GM12891 (cell line): ENCODE results near the gene OR2H2.

Experiments used
- POLR2A ChIP-seq: IDR thresholded peaks from 2 replicates; pipeline ENCODE4 v1.6.1; 2011; ENCODE audit warnings: low read depth, low read length, control low read depth
- POLR2AphosphoS5 ChIP-seq: IDR thresholded peaks from 2 replicates; pipeline ENCODE4 v1.6.1; 2011; ENCODE audit warnings: low read depth, low read length, control low read depth
- POU2F2 ChIP-seq: IDR thresholded peaks from 2 replicates; pipeline ENCODE4 v1.6.1; 2011; ENCODE audit warnings: low read depth, mild to moderate bottlenecking, control low read depth, low read length, moderate library complexity
- TAF1 ChIP-seq: IDR thresholded peaks from 2 replicates; pipeline ENCODE4 v1.6.1; 2011; ENCODE audit warnings: low read depth, low read length, control low read depth

- TF ChIP-seq TAF1, result no peak
- no peak for TF ChIP-seq POLR2AphosphoS5
- TF ChIP-seq POLR2A, result no peak
- TF ChIP-seq POU2F2, result no peak
Observed at GRCh38 chr6:29561091-29561490, 23.8 kb upstream of the OR2H2 start.
